GM13976 (cell line): ENCODE data around the gene NGEF.

Experiments
- DNase-seq: peaks from one replicate; pipeline ENCODE4 v3.0.0; 2012; ENCODE audit warnings: low spot score
- in situ Hi-C: fragments of 300-500 bp; cut with MboI; formaldehyde crosslinking; loops from one replicate; pipeline ENCODE4 v1.12.0; 2022; ENCODE audit warnings: low sequenced_read_pairs, mixed read lengths, inconsistent platforms; ENCODE audit not compliant: unreplicated experiment
- TF ChIP-seq, protein P1 (sequence below): IDR thresholded peaks from 2 replicates; pipeline ENCODE4 v1.5.1; 2012; ENCODE audit warnings: borderline replicate concordance, mild to moderate bottlenecking; ENCODE audit not compliant: insufficient read depth; ENCODE audit errors: extremely low read depth, missing control alignments, control extremely low read depth

The NGEF gene

DNA sequence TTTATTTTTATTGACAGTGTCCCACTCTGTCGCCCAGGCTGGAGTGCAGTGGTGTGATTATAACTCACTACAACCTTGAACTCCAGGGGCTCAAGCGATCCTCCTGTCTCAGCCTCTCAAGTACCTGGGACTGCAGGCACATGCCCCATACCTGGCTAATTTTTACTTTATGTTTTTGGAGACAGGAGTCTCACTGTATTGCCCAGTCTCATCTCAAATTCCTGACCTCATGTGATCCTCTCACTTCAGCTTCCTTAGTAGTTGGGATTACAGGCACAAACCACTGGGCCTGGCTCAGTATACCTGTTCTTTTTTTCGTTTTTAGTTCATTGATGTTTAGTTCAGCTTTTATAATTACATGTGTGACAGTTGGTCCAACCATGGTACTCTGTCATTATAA lies 183.1 kb downstream of the NGEF start:
- DNase-seq: no peak
- TF ChIP-seq, protein P1, sequence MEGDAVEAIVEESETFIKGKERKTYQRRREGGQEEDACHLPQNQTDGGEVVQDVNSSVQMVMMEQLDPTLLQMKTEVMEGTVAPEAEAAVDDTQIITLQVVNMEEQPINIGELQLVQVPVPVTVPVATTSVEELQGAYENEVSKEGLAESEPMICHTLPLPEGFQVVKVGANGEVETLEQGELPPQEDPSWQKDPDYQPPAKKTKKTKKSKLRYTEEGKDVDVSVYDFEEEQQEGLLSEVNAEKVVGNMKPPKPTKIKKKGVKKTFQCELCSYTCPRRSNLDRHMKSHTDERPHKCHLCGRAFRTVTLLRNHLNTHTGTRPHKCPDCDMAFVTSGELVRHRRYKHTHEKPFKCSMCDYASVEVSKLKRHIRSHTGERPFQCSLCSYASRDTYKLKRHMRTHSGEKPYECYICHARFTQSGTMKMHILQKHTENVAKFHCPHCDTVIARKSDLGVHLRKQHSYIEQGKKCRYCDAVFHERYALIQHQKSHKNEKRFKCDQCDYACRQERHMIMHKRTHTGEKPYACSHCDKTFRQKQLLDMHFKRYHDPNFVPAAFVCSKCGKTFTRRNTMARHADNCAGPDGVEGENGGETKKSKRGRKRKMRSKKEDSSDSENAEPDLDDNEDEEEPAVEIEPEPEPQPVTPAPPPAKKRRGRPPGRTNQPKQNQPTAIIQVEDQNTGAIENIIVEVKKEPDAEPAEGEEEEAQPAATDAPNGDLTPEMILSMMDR: no peak
- in situ Hi-C loops: no loop called here
